ENCODE measurements around the gene DDX23. TPM values are rescaled to one million over a fixed set of nuclear protein-coding genes. Genes with fewer than 3 reads are reported as not detected.
"Not testable (repeated sequence)": the region's sequence is repeated elsewhere in the genome, so short reads cannot be mapped to it uniquely, and the experiment has no call there.

Gene DDX23
- total and polyA plus RNA-seq, 12 donors, result 17.0 to 44.7 (median 30.8) TPM

- 84 to 92% methylated on average over 2 of the region's 2 CpGs for WGBS, 2 donors
Observed at GRCh38 chr12:48878548-48878947, 26.6 kb upstream of the DDX23 start.

GRCh38 chr12:48875944-48876515, 24.1 kb upstream of the DDX23 start:
- intact Hi-C loops (cut with DNase I), result no loop called here
- ATAC-seq (no peak), DNase-seq (no peak)
- no peak for TF ChIP-seq CTCF (IDR thresholded peaks at IDR 0.05)
- H3K36me3 ChIP-seq, result no peaks in the 10 kb centered on the region
- H3K4me3 ChIP-seq, result no peak overlapping the region
- 79 to 85% methylated on average over 4 of the region's 4 CpGs for WGBS, 2 donors
- H3K4me1 ChIP-seq, result peaks cover 0 to under 1% (median 0%) of the 10 kb centered on the region in 9 donors
- no peak overlapping the region for H3K27ac ChIP-seq
- no peaks in the 10 kb centered on the region for H3K9me3 ChIP-seq
- H3K27me3 ChIP-seq, result peaks cover 0 to 17% (median 5%) of the 10 kb centered on the region in 7 donors

More at GRCh38 chr12:48878548-48878947, 26.6 kb upstream of the DDX23 start:
- Histone ChIP-seq H3K4me1 (peaks cover 0 to 25% (median 14%) of the 10 kb centered on the region in 9 donors), H3K27me3 (peaks cover 0 to 34% (median 5%) of the 10 kb centered on the region in 7 donors), H3K4me3 (no peak overlapping the region), H3K36me3 (no peaks in the 10 kb centered on the region), H3K9me3 (no peaks in the 10 kb centered on the region), H3K27ac (no peak overlapping the region)
- ATAC-seq, result no peak
- intact Hi-C loops (cut with DNase I), result no loop called here
- no peak for TF ChIP-seq CTCF (IDR thresholded peaks at IDR 0.05)
- no peak for DNase-seq

- intact Hi-C loops (cut with DNase I); H3K27ac ChIP-seq; ATAC-seq; H3K4me1 ChIP-seq; H3K36me3 ChIP-seq; H3K4me3 ChIP-seq; H3K27me3 ChIP-seq; DNase-seq; H3K9me3 ChIP-seq: not testable (repeated sequence)
- 88 to 93% methylated on average over 8 of the region's 8 CpGs for WGBS, 2 donors
Observed at GRCh38 chr12:48873534-48873933, 21.6 kb upstream of the DDX23 start.

GRCh38 chr12:48873096-48873495, 21.1 kb upstream of the DDX23 start:
- DNase-seq (no peak), ATAC-seq (no peak)
- Histone ChIP-seq H3K27me3 (no peaks in the 10 kb centered on the region), H3K27ac (no peak overlapping the region), H3K36me3 (no peaks in the 10 kb centered on the region), H3K4me1 (no peaks in the 10 kb centered on the region), H3K9me3 (no peaks in the 10 kb centered on the region), H3K4me3 (no peak overlapping the region)
- no peak for TF ChIP-seq CTCF (IDR thresholded peaks at IDR 0.05)
- WGBS, 2 donors, result 84 to 88% methylated on average over 4 of the region's 4 CpGs
- intact Hi-C loops (cut with DNase I), result no loop called here

GRCh38 chr12:48869191-48869590, 17.2 kb upstream of the DDX23 start:
- Histone ChIP-seq H3K4me1 (peaks cover 0 to 15% (median 6%) of the 10 kb centered on the region in 9 donors), H3K9me3 (no peaks in the 10 kb centered on the region), H3K27me3 (peaks cover 0 to 12% (median 0%) of the 10 kb centered on the region in 7 donors), H3K4me3 (no peak overlapping the region), H3K27ac (no peak overlapping the region), H3K36me3 (no peaks in the 10 kb centered on the region)
- 81 to 86% methylated on average over 2 of the region's 2 CpGs for WGBS, 2 donors
- intact Hi-C loops (cut with DNase I), result loop anchor here in 1 of 10 donors (10.0 kb wide), 1 partner anchor 66 kb away; no protein-coding TSS in a partner anchor
- ATAC-seq (no peak), DNase-seq (no peak)
- TF ChIP-seq CTCF (IDR thresholded peaks at IDR 0.05), result no peak

Data from heart right ventricle (tissue), 16 donors.